Prostate gland (tissue), 2 donors: ENCODE results near the gene GPN2. TPM values are rescaled to one million over a fixed set of nuclear protein-coding genes. Genes with fewer than 3 reads are reported as not detected.
"Not testable (repeated sequence)": the region's sequence is repeated elsewhere in the genome, so short reads cannot be mapped to it uniquely, and the experiment has no call there.

Experiments
- DNase-seq: peaks from one replicate; pipeline ENCODE4 v3.0.0-alpha.2; 2019; ENCODE audit warnings: low spot score
- H3K27ac ChIP-seq, 2 donors: fragments of 200-600 bp; sonication (generic); 2 replicates each; pipeline ENCODE4 v1.5.1; 2017 to 2019
- H3K27me3 ChIP-seq: fragments of 200-600 bp; sonication (generic); replicated peaks from 2 replicates; pipeline ENCODE4 v1.5.1; 2019; ENCODE audit not compliant: insufficient read depth
- H3K36me3 ChIP-seq, 2 donors: fragments of 200-600 bp; sonication (generic); 1 replicate in 1 of 2; 2 replicates in 1 of 2; pipeline versions ENCODE4 v1.5.1 to v1.8.1; 2017 to 2019
- H3K4me1 ChIP-seq: fragments of 200-600 bp; sonication (generic); replicated peaks from 2 replicates; pipeline ENCODE4 v1.5.1; 2019
- H3K4me3 ChIP-seq, 2 donors: fragments of 200-600 bp; sonication (generic); 2 replicates each; pipeline ENCODE4 v1.5.1; 2017 to 2019
- H3K9me3 ChIP-seq: fragments of 200-600 bp; sonication (generic); 2 replicates; pipeline ENCODE4 v1.5.1; 2017
- POLR2A ChIP-seq: fragments of 450-650 bp; IDR thresholded peaks from one replicate; pipeline ENCODE4 v1.6.1; 2016; ENCODE audit warnings: antibody characterized with exemption, mild to moderate bottlenecking
- POLR2AphosphoS5 ChIP-seq: sonication (generic); formaldehyde crosslinking; IDR thresholded peaks from one replicate; pipeline ENCODE4 v1.6.1; 2017; ENCODE audit warnings: antibody characterized with exemption
- WGBS: methylation state at CpG from one replicate; pipeline ENCODE4 v1.1.5; 2018; 5-methylcytosine and 5-hydroxymethylcytosine counted together
- intact Hi-C: fragments of 100-400 bp; cut with DNase I; formaldehyde crosslinking; loops from one replicate; pipeline ENCODE4 v1.14.2; 2022
- total RNA-seq, 2 donors: library from RNA; depleted of rRNA; stranded (reverse); fragments of >200 nt; gene quantifications; one replicate each; pipeline ENCODE4 v1.1.0, GENCODE V29; 2016
- TF ChIP-seq, protein P1 (sequence below), 4 experiments: fragments of 200-600 bp in 2 of 4; fragments of 450-650 bp in 2 of 4; sonication (generic) in 2 of 4; IDR thresholded peaks; 1 replicate in 3 of 4; 2 replicates in 1 of 4; pipeline ENCODE4 v1.5.1; 2016 to 2019; ENCODE audit warnings: antibody characterized with exemption in 4 of 4, mild to moderate bottlenecking in 2 of 4, moderate library complexity in 2 of 4

Gene GPN2
- total RNA-seq, 2 donors from 2014 or later = 15.7 to 26.0 TPM

DNA sequence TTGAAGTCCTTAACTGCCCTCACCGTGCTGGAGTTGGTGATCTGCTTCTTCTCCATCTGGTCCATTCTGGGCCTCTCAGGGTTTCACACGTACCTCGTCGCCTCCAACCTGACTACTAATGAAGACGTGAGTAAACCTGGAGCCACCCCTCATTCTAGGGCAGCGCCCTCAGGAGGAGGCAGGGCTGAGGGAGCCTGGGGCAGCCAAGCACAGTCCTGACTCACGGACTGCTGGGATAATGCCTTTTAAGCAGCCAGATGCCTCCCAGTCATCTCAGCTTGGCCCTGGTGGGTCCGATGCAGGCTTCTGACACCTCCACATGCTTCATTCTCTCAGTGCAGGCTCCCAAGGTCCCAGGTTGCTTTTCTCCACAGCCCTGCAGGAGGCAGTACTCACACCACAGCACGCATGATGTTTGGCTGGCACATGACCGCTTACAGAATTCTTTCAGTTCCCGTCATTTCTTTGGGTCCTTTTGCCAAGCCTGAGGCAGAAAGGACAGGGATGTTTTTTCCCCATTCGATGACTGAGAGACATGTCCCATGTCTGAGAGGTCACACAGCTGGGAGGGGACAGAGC is 38.9 kb downstream of the GPN2 start:
- no peaks in the 10 kb centered on the region for H3K27me3 ChIP-seq
- peaks cover 11% of the 10 kb centered on the region for H3K4me1 ChIP-seq
- H3K9me3 ChIP-seq = no peaks in the 10 kb centered on the region
- no peak overlapping the region for H3K27ac ChIP-seq
- DNase-seq = no peak
- WGBS = 81% methylated on average over 12 of the region's 12 CpGs
- peaks cover 0 to 32% of the 10 kb centered on the region in 2 donors for H3K36me3 ChIP-seq
- TF ChIP-seq POLR2AphosphoS5 (no peak), POLR2A (no peak)
- TF ChIP-seq, protein P1, sequence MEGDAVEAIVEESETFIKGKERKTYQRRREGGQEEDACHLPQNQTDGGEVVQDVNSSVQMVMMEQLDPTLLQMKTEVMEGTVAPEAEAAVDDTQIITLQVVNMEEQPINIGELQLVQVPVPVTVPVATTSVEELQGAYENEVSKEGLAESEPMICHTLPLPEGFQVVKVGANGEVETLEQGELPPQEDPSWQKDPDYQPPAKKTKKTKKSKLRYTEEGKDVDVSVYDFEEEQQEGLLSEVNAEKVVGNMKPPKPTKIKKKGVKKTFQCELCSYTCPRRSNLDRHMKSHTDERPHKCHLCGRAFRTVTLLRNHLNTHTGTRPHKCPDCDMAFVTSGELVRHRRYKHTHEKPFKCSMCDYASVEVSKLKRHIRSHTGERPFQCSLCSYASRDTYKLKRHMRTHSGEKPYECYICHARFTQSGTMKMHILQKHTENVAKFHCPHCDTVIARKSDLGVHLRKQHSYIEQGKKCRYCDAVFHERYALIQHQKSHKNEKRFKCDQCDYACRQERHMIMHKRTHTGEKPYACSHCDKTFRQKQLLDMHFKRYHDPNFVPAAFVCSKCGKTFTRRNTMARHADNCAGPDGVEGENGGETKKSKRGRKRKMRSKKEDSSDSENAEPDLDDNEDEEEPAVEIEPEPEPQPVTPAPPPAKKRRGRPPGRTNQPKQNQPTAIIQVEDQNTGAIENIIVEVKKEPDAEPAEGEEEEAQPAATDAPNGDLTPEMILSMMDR (IDR thresholded peaks at IDR 0.05) = no peak
- H3K4me3 ChIP-seq = no peak overlapping the region
- intact Hi-C loops = no loop called here

GRCh38 chr1:26848941-26849774 is 40.9 kb downstream of the GPN2 start:
- H3K4me3 ChIP-seq = no peak overlapping the region
- no peak overlapping the region for H3K27ac ChIP-seq
- H3K4me1 ChIP-seq = no peaks in the 10 kb centered on the region
- H3K9me3 ChIP-seq = no peaks in the 10 kb centered on the region
- H3K27me3 ChIP-seq = no peaks in the 10 kb centered on the region
- no peak for DNase-seq
- 54% methylated on average over 6 of the region's 10 CpGs for WGBS
- TF ChIP-seq, protein P1 (IDR thresholded peaks at IDR 0.05) = no peak
- TF ChIP-seq POLR2A = no peak
- no peak for TF ChIP-seq POLR2AphosphoS5
- intact Hi-C loops = no loop called here
- H3K36me3 ChIP-seq = peaks cover 0 to 32% of the 10 kb centered on the region in 2 donors

GRCh38 chr1:26848499-26848898 is 41.6 kb downstream of the GPN2 start:
- TF ChIP-seq POLR2A (no peak), POLR2AphosphoS5 (no peak)
- TF ChIP-seq, protein P1 (IDR thresholded peaks at IDR 0.05) = no peak
- peaks cover 0 to 32% of the 10 kb centered on the region in 2 donors for H3K36me3 ChIP-seq
- intact Hi-C loops = no loop called here
- H3K4me1 ChIP-seq = no peaks in the 10 kb centered on the region
- WGBS = 80% methylated on average over 10 of the region's 10 CpGs
- no peaks in the 10 kb centered on the region for H3K9me3 ChIP-seq
- H3K27me3 ChIP-seq = no peaks in the 10 kb centered on the region
- H3K27ac ChIP-seq = no peak overlapping the region
- no peak overlapping the region for H3K4me3 ChIP-seq
- no peak for DNase-seq

DNA sequence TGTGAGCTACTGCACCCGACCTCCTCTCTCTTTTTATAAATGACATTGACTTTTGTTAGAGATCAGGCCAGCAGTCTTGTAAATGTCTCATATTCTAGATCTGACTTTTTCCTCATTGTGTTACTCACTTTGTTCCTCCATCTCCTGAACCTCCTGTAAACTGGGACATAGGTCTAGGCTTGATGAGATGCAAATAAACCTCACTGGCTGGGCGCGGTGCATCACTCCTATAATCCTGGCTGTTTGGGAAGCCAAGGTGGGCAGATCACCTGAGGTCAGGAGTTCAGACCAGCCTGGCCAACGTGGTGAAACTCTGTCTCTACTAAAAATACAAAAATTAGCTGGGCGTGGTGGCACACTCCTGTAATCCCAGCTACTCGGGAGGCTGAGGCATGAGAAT is 42.3 kb downstream of the GPN2 start:
- H3K27ac ChIP-seq, DNase-seq, H3K4me1 ChIP-seq, intact Hi-C loops, H3K4me3 ChIP-seq, H3K9me3 ChIP-seq, H3K27me3 ChIP-seq: not testable (repeated sequence)
- peaks cover 0 to 32% of the 10 kb centered on the region in 2 donors for H3K36me3 ChIP-seq
- 72% methylated on average over 6 of the region's 6 CpGs for WGBS

DNA sequence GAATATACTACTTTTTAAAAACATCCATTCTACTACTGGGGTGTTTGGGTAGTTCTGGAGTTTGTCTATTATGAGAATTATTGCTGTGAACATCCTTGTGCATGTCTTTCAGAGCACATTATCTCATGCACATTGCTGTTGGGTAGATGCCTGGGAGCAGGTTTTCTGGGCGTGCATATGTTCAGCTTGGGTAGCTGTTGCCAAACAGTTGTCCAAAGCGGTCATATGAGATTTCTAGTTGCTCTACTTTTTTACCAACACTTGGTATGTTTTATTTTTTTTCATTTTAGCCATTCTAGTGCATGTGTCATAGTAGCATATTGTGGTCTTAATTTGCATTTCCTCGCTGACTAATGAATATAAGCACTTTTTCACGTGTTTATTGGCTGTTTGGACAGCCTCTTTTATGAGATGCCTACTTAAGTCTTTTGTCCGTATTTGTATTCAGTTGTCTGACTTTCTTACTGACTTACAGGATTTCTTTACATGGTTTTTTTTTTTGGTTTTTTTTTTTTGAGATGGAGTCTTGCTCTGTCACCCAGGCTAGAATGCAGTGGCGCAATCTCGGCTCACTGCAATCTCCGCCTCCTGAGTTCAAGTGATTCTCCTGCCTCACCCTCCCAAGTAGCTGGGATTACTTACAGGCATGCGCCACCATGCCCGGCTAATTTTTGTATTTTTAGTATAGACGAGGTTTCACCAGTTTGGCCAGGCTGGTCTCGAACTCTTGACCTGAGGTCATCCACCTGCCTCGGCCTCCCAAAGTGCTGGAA is 45.5 kb downstream of the GPN2 start:
- H3K27ac ChIP-seq = no peak overlapping the region
- intact Hi-C loops = no loop called here
- TF ChIP-seq POLR2AphosphoS5 = no peak
- TF ChIP-seq, protein P1 (IDR thresholded peaks at IDR 0.05) = no peak
- no peak overlapping the region for H3K4me3 ChIP-seq
- peaks cover 0 to 12% of the 10 kb centered on the region in 2 donors for H3K36me3 ChIP-seq
- H3K4me1 ChIP-seq = no peaks in the 10 kb centered on the region
- H3K9me3 ChIP-seq = no peaks in the 10 kb centered on the region
- no peak for DNase-seq
- WGBS = 83% methylated on average over 13 of the region's 13 CpGs
- no peaks in the 10 kb centered on the region for H3K27me3 ChIP-seq
